Activated CD8-positive, alpha-beta T cell treated with anti-CD3 and anti-CD28 coated beads for 36 hours (primary cell): ENCODE measurements around the gene TEKT1. TPM values are rescaled to one million over a fixed set of nuclear protein-coding genes. Genes with fewer than 3 reads are reported as not detected.
"Not testable (repeated sequence)": the region's sequence is repeated elsewhere in the genome, so short reads cannot be mapped to it uniquely, and the experiment has no call there.

Experiments used
- ATAC-seq: fragments of 200-7000 bp; cut with Tn5 transposase; one replicate; pipeline ENCODE4 v1.10.0; 2021; ENCODE audit warnings: mild to moderate bottlenecking, moderate library complexity
- CTCF ChIA-PET: fragments of 350-600 bp; sonication (Branson Sonifier 250); formaldehyde crosslinking; loops from one replicate; lab custom pipeline; 2021; ENCODE audit warnings: antibody characterized with exemption; lab: Charles Lee
- POLR2A ChIA-PET: fragments of 350-600 bp; sonication (Branson Sonifier 250); formaldehyde crosslinking; loops from one replicate; lab custom pipeline; 2021; ENCODE audit warnings: antibody characterized with exemption; lab: Charles Lee
- DNase-seq: peaks from one replicate; pipeline ENCODE4 v3.0.0-alpha.2; 2020
- H3K27ac Mint-ChIP-seq: one replicate; pipeline ENCODE4 v1.8.0; 2021; ENCODE audit warnings: mild to moderate bottlenecking, mixed read lengths
- H3K27me3 Mint-ChIP-seq: one replicate; pipeline ENCODE4 v1.8.0; 2021; ENCODE audit warnings: mixed read lengths
- H3K36me3 Mint-ChIP-seq: one replicate; pipeline ENCODE4 v1.8.0; 2021; ENCODE audit warnings: low read depth, mixed read lengths
- H3K4me1 Mint-ChIP-seq: one replicate; pipeline ENCODE4 v1.8.0; 2021; ENCODE audit warnings: low read depth, mixed read lengths
- H3K4me3 Mint-ChIP-seq: one replicate; pipeline ENCODE4 v1.8.0; 2021; ENCODE audit warnings: mild to moderate bottlenecking, moderate library complexity, mixed read lengths
- H3K9me3 Mint-ChIP-seq: one replicate; pipeline ENCODE4 v1.8.0; 2021; ENCODE audit warnings: mixed read lengths
- CTCF ChIP-seq: fragments of 200-600 bp; IDR thresholded peaks from one replicate; pipeline ENCODE4 v1.8.0; 2022; ENCODE audit warnings: antibody characterized with exemption, mild to moderate bottlenecking
- intact Hi-C: fragments of 100-400 bp; cut with micrococcal nuclease; formaldehyde crosslinking; loops from one replicate; pipeline ENCODE4 v1.10.0; 2022
- total RNA-seq, 2 experiments: library from RNA; stranded (reverse); gene quantifications; one replicate each; pipeline ENCODE4 v1.2.3, GENCODE V29; 2021

Gene TEKT1
- total RNA-seq, 2 experiments from 2014 or later, result not detected

GRCh38 chr17:6780001-6780400 is 51.5 kb downstream of the TEKT1 start:
- DNase-seq (no peak), ATAC-seq (no peak)
- intact Hi-C loops, result no loop called here
- H3K4me1 Mint-ChIP-seq, result peaks cover 2% of the 10 kb centered on the region
- H3K36me3 Mint-ChIP-seq, result peaks cover 5% of the 10 kb centered on the region
- H3K9me3 Mint-ChIP-seq, result peaks cover 13% of the 10 kb centered on the region
- ChIA-PET CTCF (interaction anchor here (0.8 to 1.2 kb wide), 2 partner anchors 10 to 63 kb away, joined by 4 to 6 read pairs; no protein-coding TSS in a partner anchor), POLR2A (no interaction called here)
- H3K27ac Mint-ChIP-seq, result no peak overlapping the region
- H3K4me3 Mint-ChIP-seq, result no peak overlapping the region
- no peak for TF ChIP-seq CTCF
- peaks cover 66% of the 10 kb centered on the region for H3K27me3 Mint-ChIP-seq

GRCh38 chr17:6779411-6779810 is 52.1 kb downstream of the TEKT1 start:
- ChIA-PET CTCF (interaction anchor here (0.8 to 1.2 kb wide), 2 partner anchors 9 to 64 kb away, joined by 4 to 6 read pairs; no protein-coding TSS in a partner anchor), POLR2A (no interaction called here)
- DNase-seq (no peak), ATAC-seq (no peak)
- intact Hi-C loops, result no loop called here
- H3K27me3 Mint-ChIP-seq, result peaks cover 66% of the 10 kb centered on the region
- no peak overlapping the region for H3K27ac Mint-ChIP-seq
- H3K4me1 Mint-ChIP-seq, result peaks cover 2% of the 10 kb centered on the region
- TF ChIP-seq CTCF, result no peak
- peaks cover 8% of the 10 kb centered on the region for H3K36me3 Mint-ChIP-seq
- H3K4me3 Mint-ChIP-seq, result no peak overlapping the region
- H3K9me3 Mint-ChIP-seq, result peaks cover 16% of the 10 kb centered on the region

- Mint-ChIP-seq H3K9me3 (peaks cover 26% of the 10 kb centered on the region), H3K27ac (no peak within 1 kb of the TSS), H3K4me3 (no peak within 1 kb of the TSS), H3K36me3 (peaks cover 40% of the 10 kb centered on the region), H3K4me1 (no peaks in the 10 kb centered on the region), H3K27me3 (peaks cover 45% of the 10 kb centered on the region)
- DNase-seq (no peak), ATAC-seq (no peak)
- TF ChIP-seq CTCF, result no peak
- intact Hi-C loops, result no loop called here
- POLR2A ChIA-PET, result no interaction called here
- CTCF ChIA-PET, result interaction anchor here (0.9 kb wide), 1 partner anchor 135 kb away, joined by 3 read pairs; no protein-coding TSS in a partner anchor
Measured at GRCh38 chr17:6775871-6776405, 55.6 kb downstream of the TEKT1 start, which contains the start of gene FBXO39. FBXO39 (plus strand) TSS chr17:6776215; CDS start chr17:6779869, 3,654 bp downstream.

- H3K4me1 Mint-ChIP-seq, H3K4me3 Mint-ChIP-seq, POLR2A ChIA-PET, DNase-seq, ATAC-seq, H3K27ac Mint-ChIP-seq, CTCF ChIA-PET, intact Hi-C loops: not testable (repeated sequence)
- Mint-ChIP-seq H3K27me3 (peaks cover 41% of the 10 kb centered on the region), H3K9me3 (peaks cover 27% of the 10 kb centered on the region), H3K36me3 (peaks cover 51% of the 10 kb centered on the region)
Measured at GRCh38 chr17:6774906-6775305, 56.6 kb downstream of the TEKT1 start.

- H3K27ac Mint-ChIP-seq, result no peak overlapping the region
- no peak overlapping the region for H3K4me3 Mint-ChIP-seq
- ChIA-PET CTCF (no interaction called here), POLR2A (interaction anchor here (0.5 kb wide), 1 partner anchor 380 kb away, joined by 4 read pairs; no protein-coding TSS in a partner anchor)
- H3K9me3 Mint-ChIP-seq, result peaks cover 43% of the 10 kb centered on the region
- no peak for TF ChIP-seq CTCF
- ATAC-seq, result no peak
- peaks cover 77% of the 10 kb centered on the region for H3K36me3 Mint-ChIP-seq
- no peak for DNase-seq
- peaks cover 16% of the 10 kb centered on the region for H3K27me3 Mint-ChIP-seq
- H3K4me1 Mint-ChIP-seq, result no peaks in the 10 kb centered on the region
- intact Hi-C loops, result no loop called here
Measured at GRCh38 chr17:6772016-6772415, 59.5 kb downstream of the TEKT1 start.
